RWPE1 (cell line): Measurements from ENCODE around the gene TSPAN17.

Experiments
- CTCF ChIA-PET: fragments of 350-600 bp; sonication (Branson Sonifier 250); formaldehyde crosslinking; extraction: SDS; loops from one replicate; lab custom pipeline; 2021; lab: Yijun Ruan, JAX
- POLR2A ChIA-PET: fragments of 400-600 bp; formaldehyde crosslinking; extraction: SDS; loops from one replicate; lab custom pipeline; 2020; ENCODE audit warnings: antibody characterized with exemption; ENCODE audit not compliant: low non-redundant PET; lab: Yijun Ruan, JAX
- DNase-seq: peaks from one replicate; pipeline ENCODE4 v3.0.0; 2012; ENCODE audit warnings: low spot score
- H3K27ac ChIP-seq: fragments of 450-650 bp; 2 replicates; pipeline ENCODE4 v1.5.1; 2017
- TF ChIP-seq, protein P1 (sequence below): fragments of 450-650 bp; conservative IDR thresholded peaks from 2 replicates; pipeline ENCODE4 v1.5.1; 2017; ENCODE audit warnings: low read depth, mild to moderate bottlenecking

The TSPAN17 gene

DNA sequence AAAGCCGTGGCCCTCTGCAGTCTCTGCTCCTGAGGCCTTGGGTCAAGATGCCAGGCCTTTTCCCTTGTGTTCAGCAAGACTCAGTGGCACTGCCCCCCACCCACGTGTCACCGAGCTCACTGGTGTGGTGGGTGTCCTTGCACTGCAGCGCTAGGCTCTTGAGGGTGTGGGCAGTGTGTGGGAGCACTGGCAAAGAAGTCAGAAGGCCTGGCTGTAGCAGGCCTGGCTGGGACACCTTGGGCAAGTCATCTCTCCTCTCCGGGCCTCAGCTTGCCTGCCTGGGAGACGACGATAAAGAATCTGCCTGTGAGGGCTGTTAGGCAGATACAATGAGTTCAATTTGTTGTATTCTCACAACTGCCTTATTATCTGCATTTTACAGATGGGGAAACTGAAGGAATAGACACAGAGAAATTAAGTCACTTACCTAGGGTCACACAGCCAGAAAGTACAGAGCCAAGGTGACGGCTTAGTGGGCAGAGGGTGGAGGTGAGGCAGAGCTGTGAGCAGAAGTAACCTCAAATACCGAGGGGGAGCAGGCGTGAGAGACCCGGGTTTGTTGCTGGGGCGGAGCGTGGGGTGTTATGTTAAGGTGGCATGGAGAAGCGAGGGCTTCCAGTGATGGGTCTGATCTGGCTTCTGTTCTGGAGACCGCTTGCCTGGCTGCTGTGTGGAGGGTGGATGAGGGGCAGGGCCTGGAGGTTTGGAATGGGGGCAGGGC lies 1.4 kb downstream of the TSPAN17 start:
- TF ChIP-seq, protein P1, sequence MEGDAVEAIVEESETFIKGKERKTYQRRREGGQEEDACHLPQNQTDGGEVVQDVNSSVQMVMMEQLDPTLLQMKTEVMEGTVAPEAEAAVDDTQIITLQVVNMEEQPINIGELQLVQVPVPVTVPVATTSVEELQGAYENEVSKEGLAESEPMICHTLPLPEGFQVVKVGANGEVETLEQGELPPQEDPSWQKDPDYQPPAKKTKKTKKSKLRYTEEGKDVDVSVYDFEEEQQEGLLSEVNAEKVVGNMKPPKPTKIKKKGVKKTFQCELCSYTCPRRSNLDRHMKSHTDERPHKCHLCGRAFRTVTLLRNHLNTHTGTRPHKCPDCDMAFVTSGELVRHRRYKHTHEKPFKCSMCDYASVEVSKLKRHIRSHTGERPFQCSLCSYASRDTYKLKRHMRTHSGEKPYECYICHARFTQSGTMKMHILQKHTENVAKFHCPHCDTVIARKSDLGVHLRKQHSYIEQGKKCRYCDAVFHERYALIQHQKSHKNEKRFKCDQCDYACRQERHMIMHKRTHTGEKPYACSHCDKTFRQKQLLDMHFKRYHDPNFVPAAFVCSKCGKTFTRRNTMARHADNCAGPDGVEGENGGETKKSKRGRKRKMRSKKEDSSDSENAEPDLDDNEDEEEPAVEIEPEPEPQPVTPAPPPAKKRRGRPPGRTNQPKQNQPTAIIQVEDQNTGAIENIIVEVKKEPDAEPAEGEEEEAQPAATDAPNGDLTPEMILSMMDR = no peak
- peak overlapping the region; percentile 72 for H3K27ac ChIP-seq
- CTCF ChIA-PET = interaction anchor here (0.6 to 6.3 kb wide), 4 partner anchors 9 to 847 kb away, joined by 3 to 31 read pairs (median 6); no protein-coding TSS in a partner anchor
- no peak for DNase-seq
- POLR2A ChIA-PET = no interaction called here

DNA sequence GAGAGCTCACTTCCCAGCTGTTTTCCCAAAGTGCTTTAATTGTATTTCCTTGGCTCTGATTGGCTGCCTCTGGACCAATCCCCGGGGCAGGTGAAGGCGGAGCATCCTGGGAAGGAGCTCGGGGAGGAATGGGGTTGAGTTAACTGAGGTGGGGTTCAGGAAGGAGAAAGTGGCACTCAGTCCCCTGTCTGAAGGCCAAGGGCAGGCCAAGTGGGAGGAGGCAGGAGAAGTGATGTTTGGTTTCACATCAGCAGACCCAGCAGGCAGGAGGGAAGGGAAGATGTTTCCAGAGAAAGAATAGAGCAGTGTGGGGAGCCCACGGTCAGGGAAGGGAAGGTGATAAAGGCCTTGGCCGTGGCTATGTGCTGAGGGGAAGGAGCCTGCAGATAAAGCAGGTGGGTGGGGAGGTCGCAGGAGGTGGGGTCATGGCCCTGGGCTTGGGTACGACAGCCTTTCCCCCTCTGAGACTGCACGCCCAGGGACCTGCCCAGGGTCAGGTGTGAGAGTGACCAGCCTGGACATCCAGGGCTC lies 3.1 kb downstream of the TSPAN17 start:
- peak overlapping the region; percentile 4; the same call in 1 of the 2 replicates for H3K27ac ChIP-seq
- ChIA-PET POLR2A (interaction anchor here (0.5 kb wide), 1 partner anchor 236 kb away, joined by 5 read pairs; no protein-coding TSS in a partner anchor), CTCF (interaction anchor here (1.4 to 6.3 kb wide), 2 partner anchors 11 to 77 kb away, joined by 7 to 31 read pairs; no protein-coding TSS in a partner anchor)
- TF ChIP-seq, protein P1 = no peak
- DNase-seq = peak; percentile 55

DNA sequence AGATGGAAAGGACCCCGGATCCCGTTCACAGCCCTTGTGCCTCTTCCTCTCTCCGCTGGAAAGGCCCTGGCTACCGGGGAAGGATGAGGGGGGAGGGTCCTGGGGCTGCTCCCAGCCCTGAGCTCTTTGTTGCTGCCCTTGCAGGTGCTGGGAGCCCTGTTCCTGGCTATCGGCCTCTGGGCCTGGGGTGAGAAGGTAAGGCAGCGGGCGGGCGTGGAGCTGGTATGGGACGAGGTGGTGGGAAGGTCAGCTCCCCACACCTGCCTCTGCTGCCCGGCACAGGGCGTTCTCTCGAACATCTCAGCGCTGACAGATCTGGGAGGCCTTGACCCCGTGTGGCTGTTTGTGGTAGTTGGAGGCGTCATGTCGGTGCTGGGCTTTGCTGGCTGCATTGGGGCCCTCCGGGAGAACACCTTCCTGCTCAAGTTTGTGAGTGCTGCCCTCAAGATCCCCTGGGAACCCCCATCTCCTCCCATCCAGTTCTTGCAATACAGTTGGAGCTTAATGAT lies 4.2 kb downstream of the TSPAN17 start:
- DNase-seq = no peak
- POLR2A ChIA-PET = no interaction called here
- peak overlapping the region; percentile 4; the same call in 1 of the 2 replicates for H3K27ac ChIP-seq
- TF ChIP-seq, protein P1 = no peak
- CTCF ChIA-PET = interaction anchor here (1.0 to 6.3 kb wide), 5 partner anchors 9 to 460 kb away, joined by 3 to 31 read pairs (median 3); no protein-coding TSS in a partner anchor

DNA sequence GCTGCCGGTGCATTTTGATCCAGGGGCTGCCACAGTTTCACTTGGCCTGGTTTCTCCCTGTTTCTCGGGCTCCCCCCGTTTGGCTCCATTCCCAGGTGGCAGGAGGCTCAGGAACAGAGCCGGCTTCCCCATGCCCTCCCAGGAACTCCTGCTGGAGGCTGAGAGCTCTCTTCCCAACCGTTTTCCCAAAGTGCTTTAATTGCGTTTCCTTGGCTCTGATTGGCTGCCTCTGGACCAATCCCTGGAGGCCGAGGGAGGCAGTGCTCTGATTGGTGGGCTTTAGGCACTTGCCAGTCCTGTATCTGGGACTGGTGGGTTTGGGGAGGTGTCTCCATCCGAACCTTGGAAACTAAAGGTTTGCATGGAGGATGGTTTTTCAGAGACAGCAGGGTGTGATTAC lies 4.9 kb downstream of the TSPAN17 start:
- H3K27ac ChIP-seq = 0 out of 2 replicates have a peak overlapping the region, but pooled peaks have one; percentile 4
- CTCF ChIA-PET = interaction anchor here (1.0 to 6.3 kb wide), 5 partner anchors 9 to 460 kb away, joined by 3 to 31 read pairs (median 3); no protein-coding TSS in a partner anchor
- TF ChIP-seq, protein P1 = no peak
- DNase-seq = peak; percentile 43
- POLR2A ChIA-PET = no interaction called here

DNA sequence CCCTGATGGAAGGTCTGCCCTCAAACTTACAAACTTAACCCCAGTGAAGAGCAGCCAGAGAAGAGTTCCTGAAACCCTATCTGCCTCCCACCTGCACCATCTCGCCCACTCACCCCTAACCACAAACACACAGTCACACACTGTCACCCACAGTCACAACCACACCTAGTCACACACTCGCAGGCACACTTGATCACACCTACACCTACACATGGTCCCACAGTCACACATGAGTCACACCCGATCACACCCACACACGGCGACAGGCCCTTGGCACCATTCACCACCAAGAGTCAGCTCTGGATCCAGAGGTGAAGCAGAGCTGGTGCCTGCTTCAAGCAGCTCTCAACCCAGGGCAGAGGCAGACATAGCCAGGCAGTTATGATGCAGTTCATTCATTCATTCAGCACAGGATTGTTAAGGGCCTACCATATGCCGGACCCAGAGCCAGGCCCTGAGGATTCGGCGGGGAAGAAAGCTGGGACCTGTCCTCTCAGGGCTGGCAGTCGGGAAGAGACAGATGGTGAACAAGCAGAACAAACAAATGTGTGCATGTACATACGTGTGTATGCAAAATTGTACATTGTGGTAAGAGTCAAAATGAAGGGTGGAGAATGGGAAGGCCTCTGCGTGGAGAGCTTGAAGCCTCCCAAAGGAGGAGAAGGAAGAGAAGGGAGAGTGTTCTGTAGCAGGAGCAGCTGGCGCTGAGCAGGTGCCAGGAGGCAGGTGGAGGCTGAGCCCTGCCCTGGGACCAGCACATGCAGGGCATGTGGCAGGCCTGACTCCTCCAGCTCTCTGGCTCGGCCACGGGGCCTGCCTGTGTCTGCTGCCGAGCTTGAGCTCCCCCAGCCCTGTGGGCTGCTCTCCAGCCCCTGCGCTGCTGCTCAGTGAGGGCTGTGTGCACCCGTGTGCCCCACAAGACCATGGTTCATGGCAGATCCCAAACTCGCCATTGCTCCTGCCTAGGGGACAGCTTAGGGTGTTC lies 6.4 kb downstream of the TSPAN17 start:
- peak overlapping the region; percentile 50 for H3K27ac ChIP-seq
- ChIA-PET CTCF (interaction anchor here (0.6 to 0.8 kb wide), 2 partner anchors 243 to 366 kb away, joined by 6 to 7 read pairs; no protein-coding TSS in a partner anchor), POLR2A (no interaction called here)
- DNase-seq = no peak
- TF ChIP-seq, protein P1 = no peak
